ENCODE measurements around the gene FBXO7.
"Not testable (repeated sequence)": the region's sequence is repeated elsewhere in the genome, so short reads cannot be mapped to it uniquely, and the experiment has no call there.

Gene FBXO7

DNA sequence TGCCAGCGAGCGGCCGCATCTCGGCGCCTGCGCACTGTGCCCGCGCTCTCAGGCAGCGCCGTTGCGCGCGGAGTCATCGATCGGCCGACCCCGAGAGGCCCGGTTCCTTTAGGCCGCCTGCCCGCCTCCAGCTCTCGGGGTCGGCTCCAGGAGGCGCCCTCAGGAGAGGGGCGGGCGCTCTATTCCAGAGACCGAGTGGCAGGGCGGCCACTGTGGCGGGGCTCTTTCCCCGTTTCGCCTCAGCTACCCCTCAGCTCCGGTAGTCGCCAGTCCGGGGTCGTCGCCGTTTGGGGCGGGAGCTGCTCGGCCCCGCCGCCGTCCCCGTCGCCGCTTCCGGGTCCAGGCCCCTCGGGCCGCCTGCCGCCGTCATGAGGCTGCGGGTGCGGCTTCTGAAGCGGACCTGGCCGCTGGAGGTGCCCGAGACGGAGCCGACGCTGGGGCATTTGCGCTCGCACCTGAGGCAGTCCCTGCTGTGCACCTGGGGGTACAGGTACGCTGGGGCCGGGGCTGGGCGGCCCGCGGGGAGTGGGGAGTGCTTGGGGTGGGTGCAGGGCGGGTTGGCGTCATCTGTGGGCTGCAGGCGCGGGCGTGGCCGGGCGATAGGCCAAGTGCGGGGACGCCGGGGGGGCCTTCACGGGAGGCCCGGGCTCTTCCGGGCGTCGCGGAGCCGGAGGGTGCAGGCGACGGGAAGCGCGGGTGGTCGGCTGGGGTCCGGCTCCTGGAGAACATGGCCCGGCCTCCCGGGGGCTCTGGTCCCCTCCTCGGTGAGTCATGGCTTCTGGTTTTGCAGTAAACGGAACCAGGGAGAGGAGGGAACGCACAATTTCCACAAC lies at the start of gene FBXO7:
Gene FBXO7 (plus strand): TSS at position 177 of the 833 bp plus-strand sequence. CDS start 192 bp downstream, at position 369.
- DNase-seq (ENCODE audit: low spot score) = peak; percentile 98

- DNase-seq (ENCODE audit: low spot score) = no peak
These were observed 47.7 kb upstream of the FBXO7 start for GRCh38 chr22:32426881-32427280.

DNA sequence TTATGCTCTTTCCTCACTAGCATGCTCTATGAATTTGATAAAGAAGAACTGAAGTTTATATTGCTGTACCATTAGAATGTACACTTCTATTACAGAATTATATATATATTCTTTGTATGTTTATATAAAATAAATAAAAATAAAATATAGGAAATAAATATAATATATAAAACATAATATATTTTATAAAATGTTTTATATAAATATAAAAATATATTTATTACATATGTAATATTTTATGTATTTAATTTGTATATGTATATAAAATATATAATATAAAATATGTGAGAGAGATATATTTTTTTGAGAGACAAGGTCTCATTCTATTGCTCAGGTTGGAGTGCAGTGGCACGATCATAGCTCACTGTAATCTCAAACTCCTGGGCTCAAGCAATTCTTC lies 44.3 kb upstream of the FBXO7 start:
- DNase-seq (ENCODE audit: low spot score) = no peak

- DNase-seq (ENCODE audit: low spot score) = no peak
These were observed 30.5 kb upstream of the FBXO7 start for GRCh38 chr22:32444068-32444467.

GRCh38 chr22:32446321-32446720 lies 28.3 kb upstream of the FBXO7 start:
- DNase-seq (ENCODE audit: low spot score) = no peak

- DNase-seq (ENCODE audit: low spot score) = no peak
These were observed 25.6 kb upstream of the FBXO7 start for GRCh38 chr22:32448980-32449379.

- DNase-seq (ENCODE audit: low spot score) = no peak
These were observed 17.6 kb upstream of the FBXO7 start for GRCh38 chr22:32457031-32457430.

- DNase-seq (ENCODE audit: low spot score) = no peak
These were observed 12.2 kb upstream of the FBXO7 start for GRCh38 chr22:32462452-32462851.

DNA sequence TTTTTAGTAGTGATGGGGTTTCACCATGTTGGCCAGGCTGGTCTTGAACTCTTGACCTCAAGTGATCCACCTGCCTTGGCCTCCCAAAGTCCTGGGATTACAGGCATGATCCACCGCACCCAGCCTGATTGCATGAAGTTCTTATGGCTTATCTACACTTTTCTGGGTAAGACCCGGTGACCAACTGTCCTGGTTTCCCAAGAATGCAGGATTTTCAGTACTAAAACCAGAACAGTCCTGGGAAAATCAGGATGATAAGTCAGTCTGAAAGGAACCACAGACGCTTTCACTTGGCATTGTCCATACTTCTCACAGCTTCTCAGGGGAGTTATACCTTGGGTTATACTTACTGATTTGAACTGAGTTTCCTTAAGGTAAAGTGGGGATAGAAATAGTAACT lies 8.9 kb upstream of the FBXO7 start:
- DNase-seq (ENCODE audit: low spot score) = no peak

DNA sequence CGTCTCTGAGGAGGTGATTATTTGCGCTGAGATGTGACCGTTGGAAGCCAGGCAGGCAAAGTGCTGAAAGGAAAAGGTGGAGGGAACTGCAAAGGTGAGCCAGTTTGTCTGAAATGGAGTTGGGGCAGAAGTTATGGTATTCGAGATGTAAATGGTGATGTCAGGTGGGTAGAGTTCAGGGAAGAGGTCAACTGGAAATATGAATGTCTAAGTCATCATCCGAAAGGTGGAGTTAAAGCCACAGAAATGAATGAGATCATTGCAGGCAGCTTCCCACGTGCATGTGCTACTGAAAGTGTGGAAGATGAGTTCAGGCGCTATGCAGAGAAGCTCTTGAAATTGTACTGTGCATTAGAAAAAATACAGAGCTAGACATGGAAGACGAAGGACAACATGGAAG lies 8.1 kb upstream of the FBXO7 start:
- no peak for DNase-seq (ENCODE audit: low spot score)

GRCh38 chr22:32469799-32470212 lies 4.8 kb upstream of the FBXO7 start:
- DNase-seq (ENCODE audit: low spot score) = peak; percentile 84

GRCh38 chr22:32473388-32473952 lies 1.1 kb upstream of the FBXO7 start:
- peak; percentile 47 for DNase-seq (ENCODE audit: low spot score)

GRCh38 chr22:32475468-32476010 lies 928 bp downstream of the FBXO7 start:
- peak; percentile 36 for DNase-seq (ENCODE audit: low spot score)

GRCh38 chr22:32476281-32477195 lies 1.9 kb downstream of the FBXO7 start:
- no peak for DNase-seq (ENCODE audit: low spot score)

GRCh38 chr22:32477596-32477995 lies 3.0 kb downstream of the FBXO7 start:
- no peak for DNase-seq (ENCODE audit: low spot score)

- not testable (repeated sequence) for DNase-seq (ENCODE audit: low spot score)
These were observed 3.9 kb downstream of the FBXO7 start for GRCh38 chr22:32478552-32478951.

DNA sequence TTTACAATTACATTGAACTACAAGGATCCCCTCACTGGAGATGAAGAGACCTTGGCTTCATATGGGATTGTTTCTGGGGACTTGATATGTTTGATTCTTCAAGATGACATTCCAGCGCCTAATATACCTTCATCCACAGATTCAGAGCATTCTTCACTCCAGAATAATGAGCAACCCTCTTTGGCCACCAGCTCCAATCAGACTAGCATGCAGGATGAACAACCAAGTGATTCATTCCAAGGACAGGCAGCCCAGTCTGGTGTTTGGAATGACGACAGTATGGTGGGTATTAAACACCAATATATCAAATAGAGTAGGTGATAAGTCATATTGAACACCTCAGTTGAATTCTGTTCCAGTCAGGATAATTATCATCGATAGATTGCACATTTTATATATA lies 4.4 kb downstream of the FBXO7 start:
- peak; percentile 32 for DNase-seq (ENCODE audit: low spot score)

DNA sequence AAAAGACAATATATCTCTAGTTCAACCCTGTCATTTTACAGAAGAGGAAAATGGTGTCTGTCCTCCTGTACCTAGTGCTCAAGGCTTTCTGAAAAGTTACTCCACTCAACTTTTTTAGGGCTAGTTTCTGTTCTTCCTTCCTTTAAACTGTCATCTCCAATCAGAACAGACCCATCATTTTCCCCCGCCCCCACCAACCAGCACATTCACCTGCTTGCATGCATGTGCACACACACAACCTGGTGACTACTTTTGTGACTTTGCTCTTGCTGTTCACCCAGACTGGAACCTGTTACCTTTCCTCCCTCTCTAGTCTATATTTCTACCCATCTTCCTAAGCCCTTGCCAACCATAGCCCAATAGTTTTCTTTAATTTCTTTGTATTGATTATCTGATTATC lies 5.6 kb downstream of the FBXO7 start:
- no peak for DNase-seq (ENCODE audit: low spot score)

- no peak for DNase-seq (ENCODE audit: low spot score)
These were observed 8.1 kb downstream of the FBXO7 start for GRCh38 chr22:32482708-32483107.

- DNase-seq (ENCODE audit: low spot score) = no peak
These were observed 12.2 kb downstream of the FBXO7 start for GRCh38 chr22:32486656-32487390.

- DNase-seq (ENCODE audit: low spot score) = no peak
These were observed 12.8 kb downstream of the FBXO7 start for GRCh38 chr22:32487461-32487860.

DNA sequence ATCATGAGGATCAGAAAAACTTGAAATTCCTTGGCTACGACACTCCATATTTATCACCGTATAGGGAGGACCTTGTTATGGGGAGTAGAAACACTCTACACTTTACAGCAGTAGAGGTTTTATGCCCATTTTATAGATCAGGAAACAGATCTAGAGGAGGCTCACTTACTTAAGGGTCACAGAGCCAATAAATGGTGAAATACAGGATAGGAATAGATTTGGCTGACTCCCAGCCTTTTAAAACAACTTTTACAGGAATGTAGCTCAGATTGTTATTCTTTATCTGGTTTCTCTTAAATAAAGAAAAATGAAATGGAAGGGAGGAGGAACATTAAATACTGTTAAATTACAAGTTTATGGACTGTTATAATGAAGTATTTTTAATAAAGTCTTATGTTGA lies 14.8 kb downstream of the FBXO7 start:
- no peak for DNase-seq (ENCODE audit: low spot score)
